HepG2 (cell line): Measurements from ENCODE around the gene SLC4A5. TPM values are rescaled to one million over a fixed set of nuclear protein-coding genes. Genes with fewer than 3 reads are reported as not detected.

Source experiments
- ATAC-seq: fragments of 200-7000 bp; cut with Tn5 transposase; 3 replicates; pipeline ENCODE4 v1.9.1; 2020; ENCODE audit warnings: mild to moderate bottlenecking, moderate library complexity
- BruUV-seq: library from RNA; stranded (reverse); fragments of 400-500 nt; replicated peaks from 2 replicates; lab custom pipeline; 2021; lab: Mats Ljungman, UMichigan
- CTCF ChIA-PET: fragments of 300-600 bp; formaldehyde crosslinking; extraction: SDS; loops from one replicate; lab custom pipeline; 2021; ENCODE audit warnings: low total read pairs, inconsistent platforms, low intra/inter-chr PET ratio; lab: Yijun Ruan, JAX
- POLR2A ChIA-PET: fragments of 350-600 bp; sonication (Branson Sonifier 250); formaldehyde crosslinking; loops from one replicate; lab custom pipeline; 2020; ENCODE audit warnings: antibody characterized with exemption, inconsistent platforms; lab: Yijun Ruan, JAX
- DNase-seq: peaks from one replicate; pipeline ENCODE4 v3.0.0-alpha.2; 2015; ENCODE audit warnings: low spot score
- FAIRE-seq: peaks from 3 replicates; lab custom pipeline; 2011; peaks lifted over from hg19 to GRCh38; lab: Jason Lieb, UNC
- H2AFZ ChIP-seq: one replicate; pipeline ENCODE4 v1.6.1; 2011; ENCODE audit warnings: low read length, inconsistent platforms
- H3K27ac ChIP-seq: fragments of 300-600 bp; 3 replicates; pipeline ENCODE4 v1.8.0; 2011; ENCODE audit warnings: mixed run types, mild to moderate bottlenecking, mixed read lengths, low read length, inconsistent platforms; ENCODE audit not compliant: insufficient read depth; ENCODE audit errors: extremely low read length
- H3K27me3 ChIP-seq, 2 experiments: fragments of 200-600 bp in 1 of 2; 2 replicates in 1 of 2; 3 replicates in 1 of 2; pipeline versions ENCODE4 v1.6.0 to v1.8.0; 2011; ENCODE audit warnings: low read length in 2 of 2, mild to moderate bottlenecking in 2 of 2, moderate library complexity in 2 of 2, inconsistent platforms in 1 of 2; ENCODE audit not compliant: insufficient read depth in 2 of 2, control insufficient read depth in 1 of 2
- H3K36me3 ChIP-seq, 2 experiments: fragments of 200-600 bp in 1 of 2; replicated peaks in 1 of 2; 2 replicates in 1 of 2; 3 replicates in 1 of 2; pipeline versions ENCODE4 v1.5.1 to v1.8.0; 2011; ENCODE audit warnings: low read length in 2 of 2, inconsistent platforms in 1 of 2; ENCODE audit not compliant: insufficient read depth in 2 of 2, control insufficient read depth in 1 of 2
- H3K4me1 ChIP-seq: 2 replicates; pipeline ENCODE4 v1.5.1; 2012; ENCODE audit warnings: low read length, inconsistent platforms; ENCODE audit not compliant: insufficient read depth
- H3K4me2 ChIP-seq: 2 replicates; pipeline ENCODE4 v1.6.0; 2011; ENCODE audit warnings: low read depth, low read length, inconsistent platforms
- H3K4me3 ChIP-seq, 3 experiments: fragments of 200-600 bp in 1 of 3; sonication (generic), shearing (Covaris generic) in 1 of 3; replicated peaks in 1 of 3; 2 replicates each; pipeline ENCODE4 v1.5.1; 2011 to 2016; ENCODE audit warnings: low read length in 3 of 3, inconsistent platforms in 2 of 3, low read depth in 2 of 3, mild to moderate bottlenecking in 2 of 3, control low read depth in 1 of 3, mixed read lengths in 1 of 3; ENCODE audit not compliant: insufficient read depth in 1 of 3
- H3K79me2 ChIP-seq: one replicate; pipeline ENCODE4 v1.6.1; 2011; ENCODE audit warnings: low read length, inconsistent platforms; ENCODE audit not compliant: insufficient read depth
- H3K9ac ChIP-seq: 2 replicates; pipeline ENCODE4 v1.6.0; 2011; ENCODE audit warnings: mild to moderate bottlenecking, low read depth, low read length, inconsistent platforms; ENCODE audit not compliant: insufficient read depth
- H3K9me3 ChIP-seq: 2 replicates; pipeline ENCODE4 v1.5.1; 2012; ENCODE audit warnings: mild to moderate bottlenecking, low read length
- H4K20me1 ChIP-seq: 2 replicates; pipeline ENCODE4 v1.6.0; 2011; ENCODE audit warnings: inconsistent platforms, mild to moderate bottlenecking, low read length, moderate library complexity; ENCODE audit not compliant: insufficient read depth
- BORCS8-MEF2B ChIP-seq: sonication (generic); formaldehyde crosslinking; IDR thresholded peaks from 2 replicates; pipeline ENCODE4 v1.8.0; 2022; ENCODE audit warnings: mild to moderate bottlenecking, missing genetic modification reagents
- MXD4 ChIP-seq: IDR thresholded peaks from 2 replicates; pipeline ENCODE4 v1.6.1; 2016; ENCODE audit warnings: mild to moderate bottlenecking, missing biosample characterization, missing genetic modification reagents
- NAIF1 ChIP-seq: sonication (generic); formaldehyde crosslinking; IDR thresholded peaks from 2 replicates; pipeline ENCODE4 v1.5.0; 2020; ENCODE audit warnings: mild to moderate bottlenecking, missing genetic modification reagents, borderline replicate concordance
- RAD51 ChIP-seq: fragments of 450-650 bp; IDR thresholded peaks from 2 replicates; pipeline ENCODE4 v1.6.1; 2016; ENCODE audit warnings: borderline replicate concordance
- USF2 ChIP-seq, 2 experiments: sonication (generic) in 1 of 2; formaldehyde crosslinking in 1 of 2; IDR thresholded peaks; 2 replicates each; pipeline versions ENCODE4 v1.5.1 to v1.6.1; 2011 to 2020; ENCODE audit warnings: borderline replicate concordance in 1 of 2, low read depth in 1 of 2, low read length in 1 of 2, mild to moderate bottlenecking in 1 of 2, missing genetic modification reagents in 1 of 2, moderate library complexity in 1 of 2
- ZBTB42 ChIP-seq: sonication (generic); formaldehyde crosslinking; IDR thresholded peaks from 2 replicates; pipeline ENCODE4 v1.5.0; 2020; ENCODE audit warnings: mild to moderate bottlenecking, missing genetic modification reagents
- ZMAT5 ChIP-seq: sonication (generic); formaldehyde crosslinking; IDR thresholded peaks from 2 replicates; pipeline ENCODE4 v1.5.0; 2020; ENCODE audit warnings: mild to moderate bottlenecking, low read depth, missing genetic modification reagents, borderline replicate concordance
- WGBS: methylation state at CpG from one replicate; pipeline ENCODE4 v1.1.6; 2017; ENCODE audit warnings: low lambda C conversion rate; 5-methylcytosine and 5-hydroxymethylcytosine counted together
- in situ Hi-C: cut with HindIII; loops from 2 replicates; pipeline ENCODE4 v1.10.0; 2017; ENCODE audit warnings: low pct_unique_long_range_greater_than_20kb; ENCODE audit not compliant: extremely low pct_ligation_motif_present
- intact Hi-C: fragments of 100-400 bp; cut with micrococcal nuclease; formaldehyde crosslinking; loops from one replicate; pipeline ENCODE4 v1.10.0; 2022; ENCODE audit not compliant: unreplicated experiment
- polyA plus RNA-seq, 8 experiments: library from polyadenylated mRNA; depleted of rRNA in 3 of 8; stranded (reverse) in 7 of 8; unstranded in 1 of 8; fragments of >200 nt; fragmentation: Illumina TruSeq in 4 of 8; extraction: Trizol in 4 of 8; gene quantifications; 2 replicates each; pipeline versions ENCODE4 v1.2.1 to v1.2.3, GENCODE V29; 2011 to 2016; ENCODE audit warnings: low read depth in 4 of 8, missing spikeins in 1 of 8, mixed read lengths in 1 of 8; ENCODE audit not compliant: insufficient read depth in 1 of 8
- total RNA-seq, 5 experiments: library from RNA; depleted of rRNA; stranded (reverse); fragments of >200 nt; fragmentation: Illumina TruSeq; extraction: Trizol; gene quantifications; 2 replicates each; pipeline ENCODE4 v1.2.3, GENCODE V29; 2016; ENCODE audit warnings: low read depth in 1 of 5

SLC4A5 gene
- total and polyA plus RNA-seq, 2 of the 13 experiments (the other 11 are each of a cell fraction or from before 2014, with no cell fraction given): 0.50 TPM; not detected in 1

- Histone ChIP-seq H3K27me3 (no peaks in the 10 kb centered on the region; a peak in 1 of 5 replicates), H3K79me2 (peaks cover 29% of the 10 kb centered on the region), H3K9me3 (no peaks in the 10 kb centered on the region), H3K27ac (no peak overlapping the region), H3K36me3 (no peaks in the 10 kb centered on the region; a peak in 1 of 5 replicates), H3K4me2 (peak overlapping the region; percentile 5; the same call in 1 of the 2 replicates)
- 28% methylated on average over 4 of the region's 4 CpGs for WGBS
- no peak for ATAC-seq
- TF ChIP-seq USF2 (IDR thresholded peaks at IDR 0.05; ENCODE audit: low read depth, low read length) (peak; percentile 53), USF2 (CRISPR knock-in tag; IDR thresholded peaks at IDR 0.05; ENCODE audit: borderline replicate concordance) (no peak; the same call in 1 of the 2 replicates), ZBTB42 (CRISPR knock-in tag) (no peak), BORCS8-MEF2B (CRISPR knock-in tag) (no peak), NAIF1 (CRISPR knock-in tag) (no peak), MXD4 (CRISPR knock-in tag) (no peak), RAD51 (peak; percentile 81; the same call in 1 of the 2 replicates), ZMAT5 (CRISPR knock-in tag) (no peak)
- TF ChIP-seq, all 625 proteins: peak for 2
- H3K4me3 ChIP-seq: no peak overlapping the region
- peaks cover 67% of the 10 kb centered on the region for H3K4me1 ChIP-seq
- peaks cover 29% of the 10 kb centered on the region for H4K20me1 ChIP-seq
- FAIRE-seq (no peak), DNase-seq (no peak)
- intact Hi-C loops: loop anchor here (5.0 kb wide), 1 partner anchor 50 kb away; the partner anchor contains the start of gene BOLA3
- ChIA-PET POLR2A (interaction anchor here (2.5 to 5.6 kb wide), 3 partner anchors 11 to 20 kb away, joined by 11 to 53 read pairs (median 12); partner anchors contain the start of gene MOB1A), CTCF (no interaction called here)
- H2AFZ ChIP-seq: no peak overlapping the region
- BruUV-seq: no TSS peak
- no peak overlapping the region for H3K9ac ChIP-seq
- in situ Hi-C loops: no loop called here
Observed at GRCh38 chr2:74197049-74197448, 146.2 kb downstream of the SLC4A5 start.
